Stimulated activated CD8-positive, alpha-beta memory T cell treated with anti-CD3 and anti-CD28 coated beads, Interleukin-12 subunit alpha, Interleukin-12 subunit beta, amount 100 ng/mL, for 24 hours (primary cell): ENCODE data around the gene TOP3B.

Experiments used
- DNase-seq: peaks from one replicate; pipeline ENCODE4 v3.0.0-alpha.2; 2020; ENCODE audit errors: extremely low read depth

The TOP3B gene

GRCh38 chr22:21963286-21963685, 19.3 kb downstream of the TOP3B start:
- DNase-seq = no peak

- DNase-seq = no peak
These were observed 20.0 kb downstream of the TOP3B start for GRCh38 chr22:21962655-21962949.

- DNase-seq = no peak
These were observed 20.5 kb downstream of the TOP3B start for GRCh38 chr22:21961886-21962654.

- DNase-seq = no peak
These were observed 21.3 kb downstream of the TOP3B start for GRCh38 chr22:21961127-21961867.

GRCh38 chr22:21960200-21961126, 22.1 kb downstream of the TOP3B start:
- no peak for DNase-seq

- no peak for DNase-seq
These were observed 23.1 kb downstream of the TOP3B start for GRCh38 chr22:21959274-21960074.

GRCh38 chr22:21958360-21959273, 24.0 kb downstream of the TOP3B start:
- DNase-seq = no peak

- peak; percentile 68 for DNase-seq
These were observed 29.7 kb downstream of the TOP3B start, which contains the start of gene PPM1F for GRCh38 chr22:21952586-21953571. TSS of gene PPM1F (minus strand) at chr22:21952848. CDS start at chr22:21946048, 6,800 bp downstream.

GRCh38 chr22:21951931-21952465, 30.6 kb downstream of the TOP3B start:
- DNase-seq = no peak

- no peak for DNase-seq
These were observed 31.5 kb downstream of the TOP3B start for GRCh38 chr22:21951062-21951461.

GRCh38 chr22:21949948-21950347, 32.6 kb downstream of the TOP3B start:
- no peak for DNase-seq

GRCh38 chr22:21949569-21949918, 33.0 kb downstream of the TOP3B start:
- no peak for DNase-seq

- DNase-seq = no peak
These were observed 33.6 kb downstream of the TOP3B start for GRCh38 chr22:21948824-21949568.

GRCh38 chr22:21948390-21948789, 34.2 kb downstream of the TOP3B start:
- DNase-seq = no peak

GRCh38 chr22:21947040-21948014, 35.3 kb downstream of the TOP3B start:
- no peak for DNase-seq

GRCh38 chr22:21946262-21946925, 36.2 kb downstream of the TOP3B start:
- DNase-seq = no peak
